Upper lobe of left lung (tissue), 4 donors: ENCODE data around the gene TRIM7.

Experiments used
- POLR2A ChIP-seq, 4 donors: fragments of 450-650 bp; IDR thresholded peaks; one replicate each; pipeline ENCODE4 v1.5.1; 2016 to 2017; ENCODE audit warnings: antibody characterized with exemption in 4 of 4, mild to moderate bottlenecking in 2 of 4
- POLR2AphosphoS5 ChIP-seq, 2 donors: sonication (generic); formaldehyde crosslinking; IDR thresholded peaks; one replicate each; pipeline ENCODE4 v1.5.1; 2017; ENCODE audit warnings: antibody characterized with exemption in 2 of 2
- TF ChIP-seq, protein P1 (sequence below), 6 experiments: fragments of 450-650 bp in 4 of 6; fragments of 200-600 bp in 2 of 6; sonication (generic) in 2 of 6; IDR thresholded peaks; one replicate each; pipeline ENCODE4 v1.5.1; 2016 to 2019; ENCODE audit warnings: antibody characterized with exemption in 6 of 6

DNA sequence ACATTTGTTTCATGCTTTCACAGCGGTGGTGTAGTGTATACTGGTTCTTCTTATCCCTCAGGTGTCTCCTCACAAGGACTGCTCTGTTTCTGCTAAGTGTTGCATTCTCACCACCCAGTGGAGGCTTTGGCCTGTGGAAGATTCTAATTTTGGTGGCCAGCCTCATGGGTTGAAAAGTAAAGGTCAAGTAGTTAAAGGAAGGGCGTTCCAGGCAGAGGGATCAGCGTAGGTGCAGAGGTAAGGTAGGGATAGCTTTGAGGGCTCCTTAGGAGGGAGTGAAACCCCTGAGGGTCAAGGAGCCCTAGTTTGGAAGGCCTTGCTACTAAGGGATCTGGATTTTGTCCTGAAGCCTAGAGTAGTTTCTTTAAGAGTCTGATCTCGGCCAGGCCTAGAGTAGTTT is 43.3 kb upstream of the TRIM7 start:
- TF ChIP-seq, protein P1, sequence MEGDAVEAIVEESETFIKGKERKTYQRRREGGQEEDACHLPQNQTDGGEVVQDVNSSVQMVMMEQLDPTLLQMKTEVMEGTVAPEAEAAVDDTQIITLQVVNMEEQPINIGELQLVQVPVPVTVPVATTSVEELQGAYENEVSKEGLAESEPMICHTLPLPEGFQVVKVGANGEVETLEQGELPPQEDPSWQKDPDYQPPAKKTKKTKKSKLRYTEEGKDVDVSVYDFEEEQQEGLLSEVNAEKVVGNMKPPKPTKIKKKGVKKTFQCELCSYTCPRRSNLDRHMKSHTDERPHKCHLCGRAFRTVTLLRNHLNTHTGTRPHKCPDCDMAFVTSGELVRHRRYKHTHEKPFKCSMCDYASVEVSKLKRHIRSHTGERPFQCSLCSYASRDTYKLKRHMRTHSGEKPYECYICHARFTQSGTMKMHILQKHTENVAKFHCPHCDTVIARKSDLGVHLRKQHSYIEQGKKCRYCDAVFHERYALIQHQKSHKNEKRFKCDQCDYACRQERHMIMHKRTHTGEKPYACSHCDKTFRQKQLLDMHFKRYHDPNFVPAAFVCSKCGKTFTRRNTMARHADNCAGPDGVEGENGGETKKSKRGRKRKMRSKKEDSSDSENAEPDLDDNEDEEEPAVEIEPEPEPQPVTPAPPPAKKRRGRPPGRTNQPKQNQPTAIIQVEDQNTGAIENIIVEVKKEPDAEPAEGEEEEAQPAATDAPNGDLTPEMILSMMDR (IDR thresholded peaks at IDR 0.05): no peak
- TF ChIP-seq POLR2AphosphoS5 (IDR thresholded peaks at IDR 0.05) (no peak), POLR2A (IDR thresholded peaks at IDR 0.05) (no peak)
